Heart left ventricle (tissue), 13 donors: Measurements from ENCODE around the gene TMTC2.

Source experiments
- CTCF ChIP-seq, 12 donors: fragments of 200-600 bp; sonication (generic) in 4 of 12; IDR thresholded peaks; one replicate each; pipeline versions ENCODE4 v1.5.0 to v1.8.0; 2018 to 2022; ENCODE audit warnings: antibody characterized with exemption in 12 of 12, mild to moderate bottlenecking in 5 of 12
- POLR2A ChIP-seq, 2 donors: fragments of 450-650 bp; IDR thresholded peaks; one replicate each; pipeline ENCODE4 v1.6.1; 2017; ENCODE audit warnings: antibody characterized with exemption in 2 of 2, mild to moderate bottlenecking in 2 of 2, moderate library complexity in 2 of 2
- donor health status: ischemic (EF 13 %, LVEDD 7.1; RV severe dilation, severe dysfunction).
- donor health status: DM: no; HTN: yes; CAD: no.
- donor health status: DM: no; HTN: no; CAD: no.
- donor health status: ischemic (EF 25% LVEDD 6.9; RV normal size, moderate dysfunction).
- donor health status: ischemic (EF 25% LVEDD 5.7; RV mildly dilated, moderate dysfunction).
- donor health status: ischemic (EF 35%, LVEDD 5.7; RV mildly dilated, moderate dysfunction).
- donor health status: nonischemic (EF 11% LVEDD 7.7; RV severe dilation, severe dysfunction).
- donor health status: DM: yes; HTN: yes; CAD: no.
- donor health status: PGD.
- donor health status: ischemic (EF 29% LVEDD 5.4; RV normal size, mild dysfunction).
- donor health status: nonischemic (EF 23%, LVEDD 6.1; RV moderate dilation, normal function).

- no peak for TF ChIP-seq POLR2A (IDR thresholded peaks at IDR 0.05)
- TF ChIP-seq CTCF (IDR thresholded peaks at IDR 0.05): no peak
Measured at GRCh38 chr12:82788594-82788993, 101.9 kb downstream of the TMTC2 start.
